Measurements from ENCODE around the gene PSPH. TPM values are rescaled to one million over a fixed set of nuclear protein-coding genes. Genes with fewer than 3 reads are reported as not detected.

PSPH gene
- polyA plus RNA-seq, 1 of the 3 experiments (the other 2 are of a cell fraction): 50.5 TPM

DNA sequence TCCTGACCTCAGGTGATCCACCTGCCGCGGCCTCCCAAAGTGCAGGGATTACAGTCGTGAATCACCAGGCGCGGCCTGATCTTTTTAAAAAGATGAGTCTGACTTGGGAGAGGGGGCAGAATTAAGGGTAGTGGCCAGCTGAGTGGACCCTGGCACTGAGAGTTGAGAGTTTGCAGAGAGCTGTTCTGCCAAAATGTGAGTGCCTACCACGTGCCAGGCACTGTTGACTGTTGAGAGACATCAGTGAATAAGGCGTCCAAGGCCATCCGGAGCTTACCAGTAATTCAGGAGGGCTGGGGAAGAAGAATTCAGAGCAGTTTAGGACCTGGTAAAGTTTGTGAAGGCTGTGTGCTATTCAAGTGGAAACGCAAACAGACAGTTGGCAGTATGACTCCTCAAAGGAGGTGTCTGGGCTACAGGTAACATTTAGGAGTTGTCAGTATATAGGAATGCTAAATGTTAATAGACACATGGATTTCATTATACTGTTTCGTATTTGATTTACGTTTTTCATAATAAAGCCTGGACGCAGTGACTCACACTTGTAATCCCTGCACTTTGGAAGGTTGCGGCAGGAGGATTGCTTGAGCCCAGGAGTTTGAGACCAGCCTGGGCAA, 85.3 kb downstream of the PSPH start:
- H3K4me2 ChIP-seq: peak overlapping the region; percentile 93
- H2AFZ ChIP-seq (ENCODE audit: low read depth): no peak overlapping the region
- no peak for DNase-seq
- TF ChIP-seq NFIC (IDR thresholded peaks at IDR 0.05; ENCODE audit: borderline replicate concordance): peak; percentile 34; the same call in 1 of the 2 replicates
- TF ChIP-seq PBX3 (IDR thresholded peaks at IDR 0.05): peak; percentile 92
- TF ChIP-seq RFX5 (IDR thresholded peaks at IDR 0.05; ENCODE audit: low read length): no peak
- no peak for TF ChIP-seq MEF2A (IDR thresholded peaks at IDR 0.05; ENCODE audit: borderline replicate concordance, low read depth)
- no peak for TF ChIP-seq IRF3 (IDR thresholded peaks at IDR 0.05; ENCODE audit: low read depth, low read length)
- TF ChIP-seq USF2 (IDR thresholded peaks at IDR 0.05; ENCODE audit: borderline replicate concordance, low read depth, low read length): no peak
- no peak for TF ChIP-seq TAF1 (IDR thresholded peaks at IDR 0.05; ENCODE audit: borderline replicate concordance, low read depth, low read length)
- peak; percentile 64; the same call in 1 of the 2 replicates for TF ChIP-seq MAX (IDR thresholded peaks at IDR 0.05; ENCODE audit: low read depth)
- no peak for TF ChIP-seq TEAD4 (IDR thresholded peaks at IDR 0.05; ENCODE audit: borderline replicate concordance, insufficient read depth)
- no peak for TF ChIP-seq CTCF (IDR thresholded peaks at IDR 0.05)
- TF ChIP-seq EZH2phosphoT487 (IDR thresholded peaks at IDR 0.05; ENCODE audit: borderline replicate concordance, low read depth): no peak
- TF ChIP-seq, protein P1, sequence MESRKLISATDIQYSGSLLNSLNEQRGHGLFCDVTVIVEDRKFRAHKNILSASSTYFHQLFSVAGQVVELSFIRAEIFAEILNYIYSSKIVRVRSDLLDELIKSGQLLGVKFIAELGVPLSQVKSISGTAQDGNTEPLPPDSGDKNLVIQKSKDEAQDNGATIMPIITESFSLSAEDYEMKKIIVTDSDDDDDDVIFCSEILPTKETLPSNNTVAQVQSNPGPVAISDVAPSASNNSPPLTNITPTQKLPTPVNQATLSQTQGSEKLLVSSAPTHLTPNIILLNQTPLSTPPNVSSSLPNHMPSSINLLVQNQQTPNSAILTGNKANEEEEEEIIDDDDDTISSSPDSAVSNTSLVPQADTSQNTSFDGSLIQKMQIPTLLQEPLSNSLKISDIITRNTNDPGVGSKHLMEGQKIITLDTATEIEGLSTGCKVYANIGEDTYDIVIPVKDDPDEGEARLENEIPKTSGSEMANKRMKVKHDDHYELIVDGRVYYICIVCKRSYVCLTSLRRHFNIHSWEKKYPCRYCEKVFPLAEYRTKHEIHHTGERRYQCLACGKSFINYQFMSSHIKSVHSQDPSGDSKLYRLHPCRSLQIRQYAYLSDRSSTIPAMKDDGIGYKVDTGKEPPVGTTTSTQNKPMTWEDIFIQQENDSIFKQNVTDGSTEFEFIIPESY (IDR thresholded peaks at IDR 0.05; ENCODE audit: borderline replicate concordance, low read depth): no peak
- peak; percentile 79 for TF ChIP-seq FOSL2 (IDR thresholded peaks at IDR 0.05; ENCODE audit: borderline replicate concordance, low read depth)
- 0 out of 2 replicates have a peak, but pooled peaks have one; percentile 54 for TF ChIP-seq SIN3A (IDR thresholded peaks at IDR 0.05; ENCODE audit: borderline replicate concordance, low read depth, low read length)
- TF ChIP-seq EP300 (IDR thresholded peaks at IDR 0.05; ENCODE audit: borderline replicate concordance in 1 of 2, low read depth in 1 of 2, low read length in 1 of 2): peak in 1 of 2 experiments; percentile 38; a peak in 1 of 4 replicates
- peak; percentile 96 for TF ChIP-seq TCF12 (IDR thresholded peaks at IDR 0.05)
- TF ChIP-seq RXRA (IDR thresholded peaks at IDR 0.05; ENCODE audit: borderline replicate concordance, low read depth): no peak
- TF ChIP-seq MXI1 (IDR thresholded peaks at IDR 0.05; ENCODE audit: low read depth, low read length): no peak
- peak; percentile 60 for TF ChIP-seq POLR2AphosphoS5 (IDR thresholded peaks at IDR 0.05; ENCODE audit: low read depth, low read length)
- TF ChIP-seq, protein P2, sequence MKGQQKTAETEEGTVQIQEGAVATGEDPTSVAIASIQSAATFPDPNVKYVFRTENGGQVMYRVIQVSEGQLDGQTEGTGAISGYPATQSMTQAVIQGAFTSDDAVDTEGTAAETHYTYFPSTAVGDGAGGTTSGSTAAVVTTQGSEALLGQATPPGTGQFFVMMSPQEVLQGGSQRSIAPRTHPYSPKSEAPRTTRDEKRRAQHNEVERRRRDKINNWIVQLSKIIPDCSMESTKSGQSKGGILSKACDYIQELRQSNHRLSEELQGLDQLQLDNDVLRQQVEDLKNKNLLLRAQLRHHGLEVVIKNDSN (IDR thresholded peaks at IDR 0.05; ENCODE audit: borderline replicate concordance, low read depth): no peak
- peak; percentile 79 for TF ChIP-seq JUND (IDR thresholded peaks at IDR 0.05)

More for the DNA sequence above, 85.3 kb downstream of the PSPH start:
- Histone ChIP-seq H3K9ac (peak overlapping the region; percentile 95; the same call in 1 of the 2 replicates), H3K79me2 (ENCODE audit: insufficient read depth) (peaks cover 63% of the 10 kb centered on the region), H3F3A (replicated peaks; ENCODE audit: insufficient read depth) (peaks cover 30% of the 10 kb centered on the region), H3K27ac (ENCODE audit: low read depth in 2 of 2, low read length in 1 of 2) (peak overlapping the region; percentile 11 to 83; a peak in 3 of 4 replicates), H3K4me3 (ENCODE audit: low read depth in 2 of 2, low read length in 1 of 2) (peak overlapping the region; percentile 62 to 91; a peak in 3 of 4 replicates), H4K20me1 (ENCODE audit: insufficient read depth) (peaks cover 20% of the 10 kb centered on the region), H3K9me3 (no peaks in the 10 kb centered on the region), H3K9me2 (no peaks in the 10 kb centered on the region), H3K36me3 (replicated peaks in 1 of 2; ENCODE audit: control insufficient read depth in 1 of 2, insufficient read depth in 2 of 2, low read length in 1 of 2) (peaks cover 0 to 20% of the 10 kb centered on the region in 2 experiments), H3K27me3 (ENCODE audit: insufficient read depth) (no peaks in the 10 kb centered on the region), H3K4me1 (ENCODE audit: control insufficient read depth in 1 of 2, insufficient read depth in 2 of 2, low read depth in 1 of 2, low read length in 1 of 2) (peaks cover 6% of the 10 kb centered on the region in 2 experiments; a peak in 2 of 4 replicates)
- WGBS (ENCODE audit: low lambda C conversion rate): 52% methylated on average over 13 of the region's 13 CpGs
- CTCF ChIA-PET: interaction anchor here (0.9 to 4.0 kb wide), 6 partner anchors 11 to 1192 kb away, joined by 3 to 50 read pairs (median 15); no protein-coding TSS in a partner anchor
- POLR2A ChIA-PET: interaction anchor here (0.7 kb wide), 1 partner anchor 68 kb away, joined by 3 read pairs; no protein-coding TSS in a partner anchor
